Measurements from ENCODE around the gene PHF23. TPM values are rescaled to one million over a fixed set of nuclear protein-coding genes. Genes with fewer than 3 reads are reported as not detected.

PHF23 gene
- total and polyA plus RNA-seq, 9 donors, result 19.4 to 57.7 (median 41.0) TPM

- 0 to 2% (median 1%) methylated on average over 39 to 72 of the region's 73 CpGs for WGBS, 3 donors
- no peaks in the 10 kb centered on the region for H3K27me3 ChIP-seq
- TF ChIP-seq CTCF (IDR thresholded peaks at IDR 0.05) (no peak), POLR2A (IDR thresholded peaks at IDR 0.05) (no peak), EP300 (IDR thresholded peaks at IDR 0.05) (no peak)
- H3K36me3 ChIP-seq, result no peaks in the 10 kb centered on the region
- peak overlapping the region; percentile 99 for H3K4me3 ChIP-seq
- peak overlapping the region; percentile 82 to 85 for H3K27ac ChIP-seq
- H3K9me3 ChIP-seq, result no peaks in the 10 kb centered on the region
- peaks cover 9% of the 10 kb centered on the region for H3K4me1 ChIP-seq (ENCODE audit: insufficient read depth)
- intact Hi-C loops (cut with DNase I), result no loop called here
- DNase-seq, result peak; percentile 85 to 92 (median 90)
Measured at GRCh38 chr17:7237761-7238419, 1.4 kb downstream of the PHF23 start.

- intact Hi-C loops (cut with DNase I), result no loop called here
- 26 to 27% (median 26%) methylated on average over 6 of the region's 6 CpGs for WGBS, 3 donors
- peak in 1 of 5 donors; percentile 49 for DNase-seq
- Histone ChIP-seq H3K36me3 (no peaks in the 10 kb centered on the region), H3K9me3 (no peaks in the 10 kb centered on the region), H3K4me1 (ENCODE audit: insufficient read depth) (peaks cover 11% of the 10 kb centered on the region), H3K27ac (peak overlapping the region; percentile 82 to 85), H3K27me3 (no peaks in the 10 kb centered on the region), H3K4me3 (peak overlapping the region; percentile 99)
- no peak for TF ChIP-seq POLR2A (IDR thresholded peaks at IDR 0.05)
- TF ChIP-seq EP300 (IDR thresholded peaks at IDR 0.05), result no peak
- TF ChIP-seq CTCF (IDR thresholded peaks at IDR 0.05), result no peak
Measured at GRCh38 chr17:7237266-7237760, 1.9 kb downstream of the PHF23 start.

- intact Hi-C loops (cut with DNase I), result no loop called here
- Histone ChIP-seq H3K36me3 (no peaks in the 10 kb centered on the region), H3K27ac (no peak overlapping the region), H3K27me3 (no peaks in the 10 kb centered on the region), H3K9me3 (no peaks in the 10 kb centered on the region), H3K4me1 (ENCODE audit: insufficient read depth) (peaks cover 15% of the 10 kb centered on the region), H3K4me3 (no peak overlapping the region)
- WGBS, 3 donors, result 73 to 85% (median 75%) methylated on average over 6 of the region's 6 CpGs
- DNase-seq, result peak in 2 of 5 donors; percentile 28 to 30
- TF ChIP-seq EP300 (IDR thresholded peaks at IDR 0.05) (no peak), CTCF (IDR thresholded peaks at IDR 0.05) (no peak), POLR2A (IDR thresholded peaks at IDR 0.05) (no peak)
Measured at GRCh38 chr17:7236808-7237207, 2.4 kb downstream of the PHF23 start.

- peak in 2 of 5 donors; percentile 43 to 44 for DNase-seq
- peaks cover 14% of the 10 kb centered on the region for H3K4me1 ChIP-seq (ENCODE audit: insufficient read depth)
- no peaks in the 10 kb centered on the region for H3K27me3 ChIP-seq
- no peak overlapping the region for H3K27ac ChIP-seq
- H3K9me3 ChIP-seq, result no peaks in the 10 kb centered on the region
- TF ChIP-seq EP300 (IDR thresholded peaks at IDR 0.05), result no peak
- TF ChIP-seq CTCF (IDR thresholded peaks at IDR 0.05), result no peak
- no peak for TF ChIP-seq POLR2A (IDR thresholded peaks at IDR 0.05)
- intact Hi-C loops (cut with DNase I), result no loop called here
- no peaks in the 10 kb centered on the region for H3K36me3 ChIP-seq
- WGBS, 3 donors, result 70 to 80% (median 76%) methylated on average over 22 of the region's 22 CpGs
- H3K4me3 ChIP-seq, result no peak overlapping the region
Measured at GRCh38 chr17:7235693-7236665, 3.3 kb downstream of the PHF23 start.

Data from ovary (tissue), 9 donors.